Glutamatergic neuron (in vitro differentiated cells): ENCODE data around the gene TRPC4AP. TPM values are rescaled to one million over a fixed set of nuclear protein-coding genes. Genes with fewer than 3 reads are reported as not detected.
"Not testable (repeated sequence)": the region's sequence is repeated elsewhere in the genome, so short reads cannot be mapped to it uniquely, and the experiment has no call there.

ENCODE experiments used
- DNase-seq: peaks from one replicate; pipeline ENCODE4 v3.0.0; 2022
- H3K27ac Mint-ChIP-seq: one replicate; pipeline ENCODE4 v1.8.0; 2020; ENCODE audit warnings: mild to moderate bottlenecking, mixed read lengths, inconsistent platforms; ENCODE audit not compliant: unreplicated experiment
- H3K27me3 Mint-ChIP-seq: one replicate; pipeline ENCODE4 v1.8.0; 2020; ENCODE audit warnings: mild to moderate bottlenecking, moderate library complexity, mixed read lengths, inconsistent platforms; ENCODE audit not compliant: unreplicated experiment
- H3K36me3 Mint-ChIP-seq: one replicate; pipeline ENCODE4 v1.8.0; 2020; ENCODE audit warnings: mild to moderate bottlenecking, mixed read lengths, inconsistent platforms; ENCODE audit not compliant: unreplicated experiment
- H3K4me1 Mint-ChIP-seq: one replicate; pipeline ENCODE4 v1.8.0; 2020; ENCODE audit warnings: mild to moderate bottlenecking, low read depth, mixed read lengths, inconsistent platforms; ENCODE audit not compliant: unreplicated experiment
- H3K4me3 Mint-ChIP-seq: one replicate; pipeline ENCODE4 v1.8.0; 2020; ENCODE audit warnings: mild to moderate bottlenecking, mixed read lengths, inconsistent platforms; ENCODE audit not compliant: unreplicated experiment
- H3K9me3 Mint-ChIP-seq: one replicate; pipeline ENCODE4 v1.8.0; 2020; ENCODE audit warnings: mild to moderate bottlenecking, moderate library complexity, mixed read lengths, inconsistent platforms; ENCODE audit not compliant: unreplicated experiment
- CTCF ChIP-seq: fragments of 200-600 bp; sonication (generic); IDR thresholded peaks from one replicate; pipeline ENCODE4 v1.5.0; 2021; ENCODE audit not compliant: partially characterized antibody, unreplicated experiment
- total RNA-seq: library from RNA; stranded (reverse); fragmentation: NEBNext Ultra II Directional; extraction: Animal tissue kit (Norgen Biotek cat#: 25700); gene quantifications from one replicate; pipeline ENCODE4 v1.2.1, GENCODE V29; 2021; ENCODE audit not compliant: unreplicated experiment

TRPC4AP gene
- total RNA-seq, 1 donor from 2014 or later = 67.5 TPM

DNA sequence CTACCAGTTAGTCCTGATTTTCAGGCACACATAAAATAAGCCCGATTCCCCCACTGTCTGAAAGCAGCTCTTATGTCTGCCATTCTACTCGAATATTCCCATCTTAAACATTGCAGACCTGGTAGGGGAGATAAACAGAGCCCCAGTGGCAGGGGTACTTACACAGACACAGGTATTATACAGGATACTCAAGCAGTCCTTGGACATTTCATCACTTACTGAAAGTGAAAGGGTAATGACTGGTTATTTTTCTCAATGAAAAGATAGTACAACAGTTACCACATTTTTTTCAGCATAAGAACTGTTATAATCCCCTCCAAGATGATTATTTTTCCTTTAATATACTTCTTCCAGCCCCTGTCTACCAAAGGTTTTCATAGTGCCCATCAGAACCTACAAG, 37.8 kb downstream of the TRPC4AP start:
- peaks cover 4% of the 10 kb centered on the region for H3K4me1 Mint-ChIP-seq
- H3K9me3 Mint-ChIP-seq = peaks cover 2% of the 10 kb centered on the region

GRCh38 chr20:35052616-35053015, 40.0 kb downstream of the TRPC4AP start:
- H3K27me3 Mint-ChIP-seq, H3K4me3 Mint-ChIP-seq, H3K27ac Mint-ChIP-seq, H3K4me1 Mint-ChIP-seq, H3K9me3 Mint-ChIP-seq, H3K36me3 Mint-ChIP-seq, DNase-seq: not testable (repeated sequence)

More for the DNA sequence above, 37.8 kb downstream of the TRPC4AP start:
- Mint-ChIP-seq H3K27me3 (no peaks in the 10 kb centered on the region), H3K36me3 (peaks cover 9% of the 10 kb centered on the region), H3K27ac (no peak overlapping the region), H3K4me3 (no peak overlapping the region)
- no peak for TF ChIP-seq CTCF
- no peak for DNase-seq

DNA sequence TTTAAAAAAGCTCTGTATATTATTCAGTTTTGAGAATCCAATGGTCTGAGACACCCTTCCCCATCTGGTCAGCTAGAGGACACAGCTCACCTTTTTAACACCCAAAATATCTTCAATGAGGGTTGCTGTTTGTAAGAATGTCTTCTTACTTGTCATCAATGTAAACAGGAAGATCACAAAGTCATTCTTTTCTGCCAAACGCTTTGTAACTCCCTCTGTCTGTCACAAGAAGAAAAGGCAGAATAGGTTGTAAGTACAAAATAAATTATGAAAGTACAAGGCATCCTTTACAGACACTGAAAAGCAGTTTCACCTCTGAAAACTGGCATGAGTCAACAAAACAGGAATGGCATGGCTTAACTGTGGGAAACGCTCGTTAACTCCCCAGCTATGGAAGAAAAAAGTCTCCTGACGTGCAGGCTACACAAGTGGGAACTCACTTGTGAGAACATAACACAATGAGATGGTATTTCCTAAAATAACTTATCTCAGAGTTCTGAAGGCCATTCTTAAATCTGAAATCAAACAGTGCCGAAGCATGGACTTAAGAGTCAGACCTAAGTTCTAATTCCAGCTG, 42.7 kb downstream of the TRPC4AP start:
- DNase-seq = no peak
- Mint-ChIP-seq H3K36me3 (no peaks in the 10 kb centered on the region), H3K9me3 (peaks cover 2% of the 10 kb centered on the region), H3K4me1 (peaks cover 2% of the 10 kb centered on the region), H3K4me3 (no peak overlapping the region), H3K27me3 (no peaks in the 10 kb centered on the region), H3K27ac (no peak overlapping the region)
- TF ChIP-seq CTCF = no peak

GRCh38 chr20:35048739-35049138, 43.9 kb downstream of the TRPC4AP start:
- Mint-ChIP-seq H3K27me3 (no peaks in the 10 kb centered on the region), H3K36me3 (no peaks in the 10 kb centered on the region), H3K9me3 (peaks cover 2% of the 10 kb centered on the region), H3K27ac (no peak overlapping the region), H3K4me3 (no peak overlapping the region), H3K4me1 (no peaks in the 10 kb centered on the region)
- DNase-seq = no peak
- no peak for TF ChIP-seq CTCF

GRCh38 chr20:35042268-35042667, 50.3 kb downstream of the TRPC4AP start:
- Mint-ChIP-seq H3K9me3 (no peaks in the 10 kb centered on the region), H3K4me1 (peaks cover 10% of the 10 kb centered on the region), H3K36me3 (no peaks in the 10 kb centered on the region), H3K27ac (no peak overlapping the region), H3K27me3 (no peaks in the 10 kb centered on the region), H3K4me3 (no peak overlapping the region)
- TF ChIP-seq CTCF = no peak
- no peak for DNase-seq
